GM10847 (cell line): ENCODE data around the gene SCNN1A.

ENCODE experiments used
- POLR2A ChIP-seq: IDR thresholded peaks from 2 replicates; pipeline ENCODE4 v1.6.1; 2011; ENCODE audit not compliant: insufficient read length; ENCODE audit errors: extremely low read depth

SCNN1A gene

DNA sequence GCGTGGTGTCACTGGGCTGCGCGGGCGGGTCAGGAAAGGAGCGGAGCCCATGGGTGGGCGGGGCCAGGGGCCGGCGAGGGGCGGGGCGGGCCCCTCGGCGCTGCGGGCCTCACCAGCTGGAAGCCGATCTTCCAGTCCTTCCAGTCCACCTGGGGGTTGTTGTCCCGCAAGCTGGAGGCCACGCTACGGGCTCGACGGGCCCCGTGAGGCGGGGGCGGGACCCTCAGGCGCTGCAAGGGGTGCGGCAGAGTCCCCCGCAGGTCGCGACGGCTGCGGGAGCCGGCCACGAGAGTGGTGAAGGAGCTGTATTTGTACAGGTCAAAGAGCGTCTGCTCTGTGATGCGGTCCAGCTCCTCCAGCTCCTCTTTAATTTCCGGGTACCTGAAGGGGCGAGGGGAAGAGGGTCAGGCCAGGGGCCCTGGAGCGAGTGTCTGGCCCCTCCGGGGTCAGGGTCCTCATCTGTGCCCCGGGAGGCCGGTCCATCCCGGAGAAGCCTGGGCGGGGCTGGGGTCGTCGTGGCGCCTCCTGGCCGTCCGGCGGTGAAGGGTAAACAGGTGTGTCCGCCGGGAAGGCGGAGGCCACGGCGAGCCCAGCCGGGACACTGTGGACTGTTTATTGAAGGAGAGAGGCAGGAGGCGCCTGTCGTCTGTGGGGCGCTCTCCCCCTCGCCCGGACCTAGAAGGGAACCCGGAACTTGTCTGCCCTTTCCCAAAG lies 11.9 kb downstream of the SCNN1A start:
- TF ChIP-seq POLR2A: no peak

DNA sequence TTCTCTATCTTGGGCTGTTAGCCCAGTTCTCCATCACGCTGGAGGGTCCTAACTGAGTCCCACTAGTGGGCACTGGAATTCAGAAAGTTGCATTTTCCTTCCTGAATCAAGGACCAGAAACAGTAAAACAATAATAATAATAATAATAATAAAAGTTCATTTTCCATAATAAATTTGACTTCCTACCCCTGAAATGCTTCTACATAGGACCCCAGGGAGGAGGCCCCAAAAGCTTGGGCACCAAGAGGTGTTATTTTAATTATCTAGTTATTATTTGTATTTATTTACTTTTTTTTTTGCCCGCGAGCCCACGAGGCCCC lies 12.4 kb downstream of the SCNN1A start:
- no peak for TF ChIP-seq POLR2A

DNA sequence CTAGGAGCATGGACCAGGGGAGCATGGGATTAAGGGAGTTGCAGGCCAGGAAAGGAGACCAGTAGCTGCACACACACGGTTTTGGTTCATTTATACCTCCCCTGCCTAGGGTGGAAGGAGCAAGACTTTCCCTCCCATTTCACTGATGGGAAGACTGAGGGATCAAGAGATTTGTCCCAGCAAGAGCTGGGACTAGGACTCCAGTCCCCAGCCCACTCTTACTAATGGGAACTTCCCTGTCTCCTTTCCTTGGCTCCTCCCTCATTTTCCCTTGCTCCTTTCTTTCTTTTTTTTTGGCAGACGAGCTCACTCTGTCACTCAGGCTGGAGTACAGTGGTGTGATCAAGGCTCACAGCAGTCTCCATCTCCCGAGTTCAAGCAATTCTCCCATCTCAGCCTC lies 13.0 kb downstream of the SCNN1A start:
- TF ChIP-seq POLR2A: no peak

DNA sequence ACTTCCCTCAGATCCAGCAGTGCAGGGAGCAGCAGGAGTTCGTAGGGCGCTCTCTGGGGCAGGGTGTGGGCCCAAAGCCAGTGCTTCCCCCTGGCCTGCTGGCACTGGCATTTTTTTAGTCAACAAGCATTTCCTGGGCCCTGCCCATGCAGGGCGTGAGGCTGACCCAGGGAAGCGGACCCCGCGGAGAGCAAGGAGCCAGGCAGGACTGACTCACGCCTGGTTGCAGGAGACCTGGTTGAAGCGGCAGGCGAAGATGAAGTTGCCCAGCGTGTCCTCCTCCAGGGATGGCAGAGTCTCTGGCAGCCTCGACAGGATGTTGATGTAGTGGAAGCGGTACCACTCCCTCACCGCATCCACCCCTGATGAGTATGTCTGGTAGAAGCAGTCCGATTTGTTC lies 13.5 kb downstream of the SCNN1A start:
- no peak for TF ChIP-seq POLR2A

DNA sequence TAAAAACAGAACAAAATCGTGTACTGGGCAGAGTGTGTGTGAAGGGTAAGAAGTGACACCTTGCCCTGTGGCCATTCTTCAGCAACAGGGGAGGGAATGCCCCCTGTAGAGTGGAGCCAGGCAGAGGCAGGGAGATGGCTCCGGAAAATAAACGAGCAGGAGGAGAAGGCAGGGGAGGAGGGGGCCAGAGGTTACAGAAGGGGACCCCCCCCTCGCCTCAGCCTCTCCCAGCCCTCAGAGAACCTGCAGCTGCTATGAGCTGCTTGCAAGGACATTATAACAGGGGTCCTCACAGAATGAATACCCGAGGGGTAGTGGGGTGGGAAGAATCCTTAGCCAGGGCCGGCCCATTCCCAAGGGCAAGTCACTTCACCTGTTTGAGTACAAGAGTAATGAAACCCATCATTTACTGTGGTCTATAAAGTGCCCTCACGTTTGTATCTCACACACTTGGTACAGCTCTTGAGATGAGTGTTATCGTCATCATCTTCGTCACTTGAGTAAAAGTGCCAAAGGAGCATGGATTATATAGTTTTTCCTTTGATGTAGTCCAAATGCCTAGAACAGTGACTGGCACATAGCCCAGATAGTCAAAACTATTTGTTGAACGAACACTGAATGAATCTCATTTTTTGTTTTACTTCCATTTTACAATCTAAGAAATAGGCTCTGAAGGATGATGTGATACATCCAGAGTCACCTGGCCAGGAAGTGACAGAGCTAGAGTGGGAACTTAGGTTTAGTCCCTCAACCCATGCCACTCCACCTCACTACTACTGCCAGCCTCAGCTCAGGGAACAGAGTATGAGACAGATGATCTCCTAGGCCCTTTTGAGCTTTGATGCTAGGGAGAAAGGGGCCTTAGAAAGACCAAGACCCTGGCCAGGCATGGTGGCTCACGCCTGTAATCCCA lies 14.5 kb downstream of the SCNN1A start:
- TF ChIP-seq POLR2A: no peak

DNA sequence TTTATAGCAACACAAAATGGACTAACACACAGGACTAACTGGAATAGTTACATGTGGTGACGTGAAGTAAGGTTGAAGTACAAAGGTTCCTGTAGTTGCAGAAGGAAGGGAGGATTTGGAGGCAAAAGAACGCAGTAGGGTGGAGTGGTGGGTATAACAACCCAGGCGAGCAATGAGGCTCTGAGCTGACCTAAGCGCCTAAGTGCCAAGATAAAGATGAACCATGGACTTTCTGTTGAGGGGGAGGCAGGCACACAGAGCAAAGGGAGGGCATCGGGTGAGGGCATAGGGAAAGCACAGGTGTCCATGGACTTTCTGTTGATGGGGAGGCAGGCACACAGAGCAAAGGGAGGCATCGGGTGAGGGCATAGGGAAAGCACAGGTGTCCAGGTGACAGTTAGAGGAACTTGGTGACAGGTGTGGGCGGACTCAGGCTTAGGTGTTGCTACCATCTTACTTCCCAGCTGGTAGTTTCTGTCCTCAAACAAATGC lies 15.2 kb downstream of the SCNN1A start:
- no peak for TF ChIP-seq POLR2A

DNA sequence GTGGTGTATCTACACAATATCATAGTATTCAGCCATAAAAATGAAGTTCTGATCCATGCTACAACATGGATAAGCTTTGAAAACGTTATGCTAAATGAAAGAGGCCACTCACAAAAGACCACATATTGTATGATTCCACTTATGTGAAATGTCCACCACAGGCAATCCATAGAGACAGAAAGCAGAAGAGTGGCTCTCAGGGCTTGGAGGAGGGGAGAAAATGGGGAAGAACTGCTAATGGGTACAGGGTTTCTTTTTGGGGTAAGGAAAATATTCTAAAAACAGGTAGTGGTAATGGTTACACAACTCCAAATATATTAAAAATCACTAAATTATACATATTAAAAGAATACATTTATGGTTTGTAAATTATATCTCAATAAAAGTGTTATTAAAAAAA lies 16.5 kb downstream of the SCNN1A start:
- TF ChIP-seq POLR2A: no peak

DNA sequence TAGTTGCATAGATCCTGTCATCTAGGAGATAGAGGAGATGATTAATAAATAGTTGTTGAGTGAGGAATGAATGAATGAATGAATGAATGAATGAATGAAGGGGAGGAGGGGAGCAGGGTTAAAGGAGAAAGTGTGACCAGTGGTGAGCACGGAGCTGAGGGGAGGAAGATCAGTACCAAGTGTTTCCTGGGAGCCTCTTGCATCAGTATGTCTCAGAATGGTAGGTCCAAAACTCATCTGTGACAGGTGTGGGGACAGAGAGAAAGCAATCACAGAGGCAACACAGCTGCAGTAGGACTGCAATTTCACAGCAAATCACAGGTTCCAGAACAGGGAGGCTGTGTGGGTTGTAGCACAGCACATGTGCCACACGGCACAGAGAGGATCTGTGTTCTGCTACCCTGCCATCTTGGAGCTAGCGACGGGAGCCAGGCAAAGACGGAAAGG lies 19.0 kb downstream of the SCNN1A start:
- no peak for TF ChIP-seq POLR2A

DNA sequence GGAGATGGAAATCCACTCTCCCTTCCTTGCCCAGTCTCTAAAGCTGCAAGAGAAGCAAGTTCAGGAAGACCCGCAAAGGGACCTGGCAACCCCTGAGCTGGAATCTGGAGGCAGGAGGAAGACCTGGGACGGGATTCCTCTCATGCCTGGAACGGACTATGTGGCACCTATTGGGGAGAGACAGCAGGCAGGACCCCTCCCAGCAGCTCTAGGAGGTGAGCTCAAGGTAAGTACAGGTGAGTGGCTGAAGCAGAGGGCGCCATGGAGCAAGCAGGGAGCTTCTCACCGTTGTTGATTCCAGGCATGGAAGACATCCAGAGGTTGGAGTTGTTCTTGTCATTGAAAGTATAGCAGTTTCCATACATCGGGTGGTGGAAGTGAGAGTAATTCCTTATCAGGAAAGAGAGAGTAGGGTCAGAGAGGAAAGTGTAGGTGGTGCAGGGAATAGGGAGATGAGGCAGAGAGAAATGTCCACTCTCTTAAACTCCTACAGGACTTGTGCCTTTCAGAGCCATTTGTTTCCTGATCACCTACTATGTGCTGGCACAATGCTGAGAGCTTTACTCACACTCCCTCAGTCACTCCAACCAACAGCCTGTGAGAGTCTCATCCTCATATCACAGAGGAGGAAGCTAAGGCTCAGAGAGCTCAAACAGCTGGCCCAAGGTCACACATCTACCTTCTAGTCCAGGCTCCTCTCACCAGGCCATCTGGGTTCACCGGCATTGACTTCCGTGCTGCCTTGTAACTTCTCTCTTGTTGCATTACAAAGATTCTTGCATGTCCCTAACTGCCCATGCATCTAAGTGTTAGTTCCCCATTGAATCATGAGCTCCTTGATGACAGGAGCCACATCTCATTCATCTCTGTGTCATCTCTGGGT lies 19.6 kb downstream of the SCNN1A start:
- no peak for TF ChIP-seq POLR2A

DNA sequence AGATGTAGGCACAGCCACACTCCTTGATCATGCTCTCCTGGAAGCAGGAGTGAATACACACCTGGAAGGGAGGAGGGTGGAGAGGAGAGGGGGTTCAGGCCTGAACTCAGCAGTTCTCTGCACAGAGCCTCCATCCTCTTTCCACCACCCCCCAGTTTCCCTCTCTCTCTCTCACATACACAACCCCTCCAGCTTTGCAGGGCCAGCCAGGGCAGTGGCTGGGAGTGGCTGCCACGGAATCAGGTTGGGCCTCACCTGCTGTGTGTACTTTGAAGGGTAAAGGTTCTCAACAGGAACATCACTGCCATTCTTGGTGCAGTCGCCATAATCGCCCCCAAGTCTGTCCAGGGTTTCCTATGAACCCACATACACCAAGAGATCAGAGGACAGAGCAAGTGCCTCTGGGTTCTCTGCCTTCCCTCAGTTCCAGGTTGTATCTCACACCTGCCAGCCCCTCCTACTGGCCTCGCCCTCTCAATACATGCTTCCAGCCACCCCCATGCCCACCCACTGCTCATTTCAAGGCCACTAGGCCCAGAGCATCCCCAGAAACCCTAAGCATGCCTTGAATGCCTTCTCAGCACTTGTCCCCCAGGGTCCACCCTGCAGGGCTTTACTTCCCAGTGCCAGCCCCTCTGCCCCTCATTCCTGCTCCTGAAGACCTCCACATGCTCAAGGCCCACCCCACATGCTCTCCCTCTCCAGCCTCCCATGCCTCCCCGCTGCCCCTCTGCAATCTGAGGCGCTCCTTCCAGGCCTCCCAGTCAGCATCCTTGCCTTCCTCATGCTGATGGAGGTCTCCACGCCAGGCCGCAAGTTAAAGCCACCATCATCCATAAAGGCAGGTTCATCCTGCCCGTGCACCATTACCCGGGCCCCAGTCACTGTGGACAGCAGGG lies 20.6 kb downstream of the SCNN1A start:
- no peak for TF ChIP-seq POLR2A

DNA sequence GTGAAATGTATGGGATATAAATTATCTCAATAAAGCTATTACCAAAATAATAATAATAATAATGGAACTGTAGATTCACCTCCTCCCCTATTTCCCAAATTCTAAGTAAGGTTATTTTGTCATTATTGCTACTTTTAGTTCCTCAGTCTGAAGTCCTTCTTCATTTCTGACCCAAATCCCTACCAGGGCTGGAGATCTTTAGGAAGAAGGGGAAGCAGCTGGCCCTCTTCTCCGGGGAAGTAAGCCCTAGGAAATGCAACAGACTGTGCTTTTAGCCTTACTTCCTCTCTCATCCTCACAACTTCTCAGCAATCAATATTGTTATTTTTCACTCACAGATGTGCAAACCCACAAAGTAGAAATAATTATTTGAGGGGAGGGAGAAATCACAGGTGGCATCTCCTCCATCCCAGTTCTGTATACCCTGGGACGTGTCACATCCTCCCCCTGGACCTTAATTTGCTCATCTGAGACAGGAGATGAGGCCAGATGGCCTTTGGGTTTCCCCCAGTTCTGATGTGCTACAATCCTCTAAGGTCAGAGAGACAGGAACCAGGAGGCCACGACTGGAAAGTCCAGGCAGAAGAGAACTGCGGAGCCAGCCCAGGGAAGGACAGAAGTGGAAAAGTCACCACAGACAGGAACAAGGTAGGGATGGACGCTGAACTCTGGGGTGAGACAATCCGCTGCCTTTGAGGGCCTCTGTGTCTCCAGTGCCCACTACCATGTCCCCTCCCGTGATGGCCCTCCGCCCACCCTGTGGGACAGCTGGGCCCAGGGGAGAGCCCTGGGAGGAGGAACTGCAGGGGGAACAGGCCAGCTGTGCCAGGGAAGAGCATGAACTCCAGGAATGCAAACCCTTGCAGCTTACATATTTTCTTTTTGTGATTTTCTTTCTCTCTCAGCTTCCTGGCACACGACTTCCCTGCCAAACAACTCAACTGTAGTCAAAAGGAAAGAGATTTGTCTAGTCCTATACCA lies 22.9 kb downstream of the SCNN1A start:
- TF ChIP-seq POLR2A: no peak

DNA sequence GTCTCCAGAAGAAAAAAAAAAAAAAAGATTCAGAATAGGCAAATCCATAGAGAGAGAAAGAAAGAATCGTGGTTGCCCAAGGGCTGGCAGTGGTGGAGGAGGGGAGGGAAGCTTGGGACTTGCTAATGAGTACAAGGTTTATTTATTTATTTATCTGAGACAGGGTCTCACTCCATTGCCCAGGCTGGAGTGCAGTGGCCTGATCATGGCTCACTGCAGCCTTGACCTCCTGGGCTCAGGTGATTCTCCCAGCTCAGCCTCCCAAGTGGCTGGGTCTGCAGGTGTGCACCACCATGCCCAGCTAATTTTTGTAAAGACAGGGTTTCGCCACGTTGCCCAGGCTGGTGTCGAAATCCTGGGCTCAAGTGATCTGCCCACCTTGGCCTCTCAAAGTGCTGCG lies 23.7 kb downstream of the SCNN1A start:
- no peak for TF ChIP-seq POLR2A

DNA sequence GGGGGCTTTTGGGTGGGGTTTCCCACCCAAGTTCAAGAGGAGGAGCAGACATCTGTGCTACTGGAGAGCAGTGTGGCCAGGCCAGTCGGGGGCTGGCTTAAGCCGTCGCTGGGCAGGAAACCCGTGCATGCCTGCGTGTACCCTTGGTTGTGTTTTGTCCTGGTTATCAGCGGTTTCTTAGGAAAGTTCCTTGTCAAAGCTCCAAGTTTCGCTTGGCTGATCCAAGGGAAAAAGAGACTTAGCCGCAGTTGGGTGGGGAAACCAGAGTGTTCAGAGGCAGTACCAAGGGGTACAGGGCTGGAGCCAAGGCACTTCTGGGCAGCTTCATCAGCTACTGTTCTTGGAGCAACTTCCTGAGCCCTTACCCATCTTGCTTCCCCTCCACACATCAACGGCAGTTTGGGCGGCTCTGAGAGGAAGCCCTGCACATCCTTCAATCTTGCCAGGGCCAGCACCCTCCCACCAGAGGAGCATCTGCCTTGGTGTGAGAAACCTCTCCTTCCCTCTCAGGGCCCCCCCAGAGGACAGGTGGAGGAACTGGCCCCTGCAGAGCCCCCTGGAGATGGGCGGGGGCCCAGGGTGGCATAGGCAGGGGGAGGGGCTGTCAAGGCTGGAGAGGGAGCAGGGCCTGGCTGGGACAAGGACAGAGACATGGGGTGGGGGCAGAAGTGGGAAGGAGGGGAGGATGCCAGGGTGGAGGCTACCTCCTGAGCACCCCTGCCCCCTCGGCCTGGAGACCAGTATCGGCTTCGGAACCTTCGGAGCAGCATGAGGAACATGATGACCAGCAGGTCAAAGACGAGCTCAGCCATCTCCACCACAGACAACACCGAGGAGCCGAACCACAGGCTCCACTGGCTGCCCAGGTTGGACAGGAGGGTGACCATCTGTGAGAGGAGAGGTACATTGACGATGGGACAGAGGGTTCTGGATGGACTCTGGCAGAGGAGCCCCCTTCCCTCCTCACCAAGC lies 27.7 kb downstream of the SCNN1A start:
- no peak for TF ChIP-seq POLR2A
